K562 (cell line): ENCODE results near the gene TMCO4. TPM values are rescaled to one million over a fixed set of nuclear protein-coding genes. Genes with fewer than 3 reads are reported as not detected.

Experiments
- ATAC-seq: fragments of 200-7000 bp; cut with Tn5 transposase; 3 replicates; pipeline ENCODE4 v1.9.1; 2020; ENCODE audit warnings: moderate library complexity
- BruUV-seq: library from RNA; stranded (reverse); fragments of 400-500 nt; replicated peaks from 2 replicates; lab custom pipeline; 2021; lab: Mats Ljungman, UMichigan
- CTCF ChIA-PET: fragments of 300-600 bp; formaldehyde crosslinking; extraction: SDS; loops from one replicate; lab custom pipeline; 2021; ENCODE audit warnings: low intra/inter-chr PET ratio; lab: Yijun Ruan, JAX
- POLR2A ChIA-PET: fragments of 300-600, 350-650 bp; sonication (Branson Sonifier 250); formaldehyde crosslinking; extraction: SDS; loops from one replicate; lab custom pipeline; 2021; ENCODE audit warnings: antibody characterized with exemption, inconsistent platforms; lab: Yijun Ruan, JAX
- DNase-seq, 4 experiments: peaks; one replicate each; pipeline versions ENCODE4 v3.0.0 to v3.0.0-alpha.2; 2011 to 2018; ENCODE audit warnings: low spot score in 3 of 4, mixed read lengths in 3 of 4; ENCODE audit errors: extremely low read depth in 1 of 4
- FAIRE-seq: peaks from 2 replicates; lab custom pipeline; 2011; peaks lifted over from hg19 to GRCh38; lab: Jason Lieb, UNC
- H2AFZ ChIP-seq: 2 replicates; pipeline ENCODE4 v1.6.0; 2011; ENCODE audit warnings: low read depth, low read length, control low read depth, inconsistent platforms
- H3K27ac ChIP-seq: fragments of 200-600 bp; 3 replicates; pipeline ENCODE4 v1.8.0; 2011; ENCODE audit warnings: low read depth, mild to moderate bottlenecking, control low read depth, inconsistent platforms, low read length, moderate library complexity, mixed read lengths; ENCODE audit errors: extremely low read depth
- H3K27me3 ChIP-seq, 2 experiments: fragments of 300-600 bp in 1 of 2; 2 replicates in 1 of 2; 3 replicates in 1 of 2; pipeline versions ENCODE4 v1.6.0 to v1.8.0; 2011; ENCODE audit warnings: inconsistent platforms in 2 of 2, low read length in 2 of 2, mild to moderate bottlenecking in 1 of 2, mixed read lengths in 1 of 2, moderate library complexity in 1 of 2; ENCODE audit not compliant: control insufficient read depth in 2 of 2, insufficient read depth in 2 of 2
- H3K36me3 ChIP-seq: fragments of 300-600 bp; 3 replicates; pipeline ENCODE4 v1.8.0; 2011; ENCODE audit warnings: mild to moderate bottlenecking, low read length, inconsistent platforms; ENCODE audit not compliant: control insufficient read depth, insufficient read depth
- H3K4me1 ChIP-seq, 2 experiments: fragments of 200-600 bp in 1 of 2; replicated peaks in 1 of 2; 2 replicates in 1 of 2; 3 replicates in 1 of 2; pipeline versions ENCODE4 v1.5.1 to v1.8.0; 2011; ENCODE audit warnings: inconsistent platforms in 2 of 2, low read length in 2 of 2, mild to moderate bottlenecking in 1 of 2, mixed read lengths in 1 of 2, moderate library complexity in 1 of 2; ENCODE audit not compliant: control insufficient read depth in 2 of 2, insufficient read depth in 2 of 2
- H3K4me2 ChIP-seq: 2 replicates; pipeline ENCODE4 v1.6.1; 2011; ENCODE audit warnings: low read length, control low read depth, inconsistent platforms, mixed read lengths; ENCODE audit not compliant: insufficient read depth
- H3K4me3 ChIP-seq: fragments of 200-600 bp; sonication (generic), shearing (Covaris generic); 2 replicates; pipeline ENCODE4 v1.5.1; 2016; ENCODE audit warnings: control low read depth, inconsistent platforms
- H3K79me2 ChIP-seq: fragments of 200-600 bp; 3 replicates; pipeline ENCODE4 v1.8.0; 2011; ENCODE audit warnings: low read length, inconsistent platforms; ENCODE audit not compliant: control insufficient read depth, insufficient read depth
- H3K9ac ChIP-seq, 2 experiments: 2 replicates each; pipeline versions ENCODE4 v1.6.0 to v1.6.1; 2011; ENCODE audit warnings: low read depth in 2 of 2, low read length in 2 of 2, control low read depth in 1 of 2, inconsistent platforms in 1 of 2, mild to moderate bottlenecking in 1 of 2, mixed read lengths in 1 of 2; ENCODE audit not compliant: insufficient read depth in 1 of 2
- H3K9me1 ChIP-seq: one replicate; pipeline ENCODE4 v1.6.0; 2011; ENCODE audit warnings: inconsistent platforms, mild to moderate bottlenecking, low read length, moderate library complexity; ENCODE audit not compliant: control insufficient read depth, insufficient read depth
- H3K9me3 ChIP-seq: replicated peaks from 2 replicates; pipeline ENCODE4 v1.5.1; 2011; ENCODE audit warnings: low read depth, low read length, inconsistent platforms; ENCODE audit not compliant: control insufficient read depth, insufficient read depth
- H4K20me1 ChIP-seq: replicated peaks from 2 replicates; pipeline ENCODE4 v1.6.1; 2011; ENCODE audit warnings: low read length, inconsistent platforms, mixed read lengths; ENCODE audit not compliant: control insufficient read depth, insufficient read depth
- C11orf30 ChIP-seq: fragments of 450-650 bp; IDR thresholded peaks from 2 replicates; pipeline ENCODE4 v1.6.1; 2016; ENCODE audit warnings: low read depth, mild to moderate bottlenecking
- CEBPB ChIP-seq: fragments of 450-650 bp; IDR thresholded peaks from 2 replicates; pipeline ENCODE4 v1.6.1; 2016; ENCODE audit warnings: missing genetic modification characterization, missing compliant biosample characterization
- CEBPG ChIP-seq, 3 experiments: fragments of 200-800 bp in 1 of 3; sonication (Bioruptor generic) in 1 of 3; sonication (generic) in 1 of 3; formaldehyde crosslinking in 1 of 3; IDR thresholded peaks in 2 of 3; conservative IDR thresholded peaks in 1 of 3; 2 replicates each; pipeline versions ENCODE4 v1.6.1 to v1.8.0; 2016 to 2022; ENCODE audit warnings: missing compliant biosample characterization in 2 of 3, missing genetic modification characterization in 2 of 3, mild to moderate bottlenecking in 1 of 3, missing genetic modification reagents in 1 of 3
- RHOXF2B ChIP-seq: fragments of 250-450 bp; sonication (Bioruptor Pico); conservative IDR thresholded peaks from 2 replicates; pipeline ENCODE4 v1.5.1; 2021
- TCF7 ChIP-seq: sonication (generic); IDR thresholded peaks from 2 replicates; pipeline ENCODE4 v1.6.1; 2016; ENCODE audit warnings: antibody characterized with exemption, borderline replicate concordance
- ZBTB49 ChIP-seq: sonication (generic); formaldehyde crosslinking; IDR thresholded peaks from 2 replicates; pipeline ENCODE4 v1.8.0; 2022; ENCODE audit warnings: missing genetic modification reagents, mild to moderate bottlenecking, borderline replicate concordance
- WGBS: fragments of 100-300 bp; shearing (Covaris generic); methylation state at CpG from one replicate; pipeline ENCODE4 v1.1.6; 2016; ENCODE audit warnings: low coverage, mixed read lengths; ENCODE audit not compliant: insufficient coverage; ENCODE audit errors: missing lambda C conversion rate; 5-methylcytosine and 5-hydroxymethylcytosine counted together
- in situ Hi-C: fragments of 300-500 bp; cut with MboI; formaldehyde crosslinking; loops from 4 replicates; pipeline ENCODE4 v1.15.0; 2018; ENCODE audit warnings: inconsistent platforms, mixed read lengths
- intact Hi-C: fragments of 100-400 bp; cut with micrococcal nuclease; formaldehyde crosslinking; loops from 2 replicates; pipeline ENCODE4 v1.14.2; 2022
- polyA plus RNA-seq, 8 experiments: library from polyadenylated mRNA; depleted of rRNA in 4 of 8; stranded (reverse) in 5 of 8; unstranded in 3 of 8; fragments of >200 nt; fragmentation: Nextera tagmentation in 2 of 8; fragmentation: Illumina TruSeq in 1 of 8; extraction: Ambion mirVana in 2 of 8; extraction: Trizol in 1 of 8; gene quantifications; 2 replicates each; pipeline versions ENCODE4 v1.2.1 to v1.2.3, GENCODE V29; 2011 to 2014; ENCODE audit warnings: inconsistent platforms in 1 of 8, missing spikeins in 1 of 8
- total RNA-seq, 7 experiments: library from RNA; depleted of rRNA in 6 of 7; stranded (reverse); fragments of >200 nt in 6 of 7; fragmentation: Illumina TruSeq in 2 of 7; extraction: Trizol in 2 of 7; gene quantifications; 2 replicates each; pipeline versions ENCODE4 v1.2.1 to v1.2.3, GENCODE V29; 2011 to 2021; ENCODE audit warnings: low replicate concordance in 1 of 7
- TF ChIP-seq, protein P1 (sequence below): IDR thresholded peaks from 2 replicates; pipeline ENCODE4 v1.6.1; 2016; ENCODE audit warnings: missing genetic modification characterization, missing compliant biosample characterization

Gene TMCO4
- total and polyA plus RNA-seq, 9 of the 15 experiments (the other 6 are each of a cell fraction or from before 2014, with no cell fraction given) = 0.06 to 2.1 (median 1.2) TPM

DNA sequence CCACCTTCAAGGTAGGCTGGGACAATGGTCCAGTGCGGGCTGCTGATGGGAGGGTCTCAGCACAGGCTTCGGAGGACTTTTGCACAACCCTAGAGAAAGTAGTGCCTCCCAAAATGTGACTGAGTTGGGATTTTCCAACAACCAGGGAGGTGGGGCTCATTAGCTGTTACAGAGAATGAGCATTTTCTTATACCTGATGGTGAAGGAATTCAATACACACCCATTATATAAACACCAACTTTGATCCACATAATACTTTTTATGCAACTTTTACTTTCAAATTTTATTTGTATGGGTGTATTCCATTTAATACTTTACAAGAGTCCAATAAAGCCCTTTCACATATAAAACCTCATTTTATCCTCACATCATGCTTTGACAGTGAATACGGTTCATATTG, 46.6 kb upstream of the TMCO4 start (continued):
- TF ChIP-seq, protein P1, sequence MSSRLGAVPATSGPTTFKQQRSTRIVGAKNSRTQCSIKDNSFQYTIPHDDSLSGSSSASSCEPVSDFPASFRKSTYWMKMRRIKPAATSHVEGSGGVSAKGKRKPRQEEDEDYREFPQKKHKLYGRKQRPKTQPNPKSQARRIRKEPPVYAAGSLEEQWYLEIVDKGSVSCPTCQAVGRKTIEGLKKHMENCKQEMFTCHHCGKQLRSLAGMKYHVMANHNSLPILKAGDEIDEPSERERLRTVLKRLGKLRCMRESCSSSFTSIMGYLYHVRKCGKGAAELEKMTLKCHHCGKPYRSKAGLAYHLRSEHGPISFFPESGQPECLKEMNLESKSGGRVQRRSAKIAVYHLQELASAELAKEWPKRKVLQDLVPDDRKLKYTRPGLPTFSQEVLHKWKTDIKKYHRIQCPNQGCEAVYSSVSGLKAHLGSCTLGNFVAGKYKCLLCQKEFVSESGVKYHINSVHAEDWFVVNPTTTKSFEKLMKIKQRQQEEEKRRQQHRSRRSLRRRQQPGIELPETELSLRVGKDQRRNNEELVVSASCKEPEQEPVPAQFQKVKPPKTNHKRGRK (tag) = no peak
- TF ChIP-seq ZBTB49 (CRISPR knock-in tag) (no peak), TCF7 (no peak)
- TF ChIP-seq, all 486 proteins: peak for 0

DNA sequence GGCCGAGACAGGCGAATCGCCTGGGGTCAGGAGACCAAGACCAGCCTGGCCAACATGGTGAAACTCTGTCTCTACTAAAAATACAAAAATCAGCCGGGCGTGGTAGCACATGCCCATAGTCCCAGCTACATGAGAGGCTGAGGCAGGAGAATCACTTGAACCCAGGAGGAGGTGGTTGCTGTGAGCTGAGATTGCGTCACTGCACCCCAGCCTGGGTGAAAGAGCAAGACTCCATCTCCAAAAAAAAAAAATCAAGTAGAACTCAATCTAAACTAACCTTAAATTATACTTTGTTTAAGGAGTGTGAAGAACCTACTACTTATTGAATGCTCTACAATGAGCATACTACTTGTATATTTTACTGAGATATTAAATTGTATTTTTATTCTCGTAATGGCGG, 45.8 kb upstream of the TMCO4 start:
- peaks cover 26 to 43% of the 10 kb centered on the region in 2 experiments for H3K27me3 ChIP-seq
- no peaks in the 10 kb centered on the region for H3K36me3 ChIP-seq
- BruUV-seq = no TSS peak
- no peak overlapping the region for H3K27ac ChIP-seq
- H3K9me3 ChIP-seq = no peaks in the 10 kb centered on the region
- no peak for ATAC-seq
- ChIA-PET POLR2A (interaction anchor here (0.7 to 1.5 kb wide), 2 partner anchors 24 to 610 kb away, joined by 3 to 4 read pairs; no protein-coding TSS in a partner anchor), CTCF (no interaction called here)
- H3K79me2 ChIP-seq = no peaks in the 10 kb centered on the region
- no peak overlapping the region for H3K4me3 ChIP-seq
- H3K9me1 ChIP-seq = no peaks in the 10 kb centered on the region
- no peak for DNase-seq
- intact Hi-C loops (no loop called here), in situ Hi-C loops (no loop called here)
- no peaks in the 10 kb centered on the region for H4K20me1 ChIP-seq
- H3K4me1 ChIP-seq = no peaks in the 10 kb centered on the region
- H3K4me2 ChIP-seq = no peak overlapping the region
- WGBS = 12% methylated on average over 8 of the region's 8 CpGs
- no peak for FAIRE-seq
- TF ChIP-seq CEBPG (CRISPR knock-in tag; IDR thresholded peaks at IDR 0.05) (no peak), CEBPG (tag; conservative IDR thresholded peaks at IDR 0.05 in 1 of 2, IDR thresholded peaks at IDR 0.05 in 1 of 2) (peak; percentile 39 to 64; a peak in 2 of 4 replicates), RHOXF2B (CRISPR knock-in tag) (no peak), CEBPB (peak; percentile 55), C11orf30 (peak; percentile 2; the same call in 1 of the 2 replicates)
- no peak overlapping the region for H3K9ac ChIP-seq
- H2AFZ ChIP-seq = no peak overlapping the region
